CD1c-positive myeloid dendritic cell (primary cell): ENCODE results near the gene ANKRD49.
A peak's percentile ranks its signal among the peaks of the same experiment; 100 is the strongest.

Experiments
- DNase-seq: peaks from one replicate; pipeline ENCODE4 v3.0.0-alpha.2; 2016; ENCODE audit errors: extremely low spot score

The ANKRD49 gene, protein sequence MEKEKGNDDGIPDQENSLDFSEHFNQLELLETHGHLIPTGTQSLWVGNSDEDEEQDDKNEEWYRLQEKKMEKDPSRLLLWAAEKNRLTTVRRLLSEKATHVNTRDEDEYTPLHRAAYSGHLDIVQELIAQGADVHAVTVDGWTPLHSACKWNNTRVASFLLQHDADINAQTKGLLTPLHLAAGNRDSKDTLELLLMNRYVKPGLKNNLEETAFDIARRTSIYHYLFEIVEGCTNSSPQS

GRCh38 chr11:94493281-94494125, at the start of gene ANKRD49, which contains the start of gene MRE11:
Gene ANKRD49, plus strand, starts transcription at chr11:94493984. Its CDS starts 2,710 bp downstream, at chr11:94496694.
Gene MRE11, minus strand, starts transcription at chr11:94493844. Its CDS starts 1,043 bp downstream, at chr11:94492801.
- peak; percentile 99 for DNase-seq

DNA sequence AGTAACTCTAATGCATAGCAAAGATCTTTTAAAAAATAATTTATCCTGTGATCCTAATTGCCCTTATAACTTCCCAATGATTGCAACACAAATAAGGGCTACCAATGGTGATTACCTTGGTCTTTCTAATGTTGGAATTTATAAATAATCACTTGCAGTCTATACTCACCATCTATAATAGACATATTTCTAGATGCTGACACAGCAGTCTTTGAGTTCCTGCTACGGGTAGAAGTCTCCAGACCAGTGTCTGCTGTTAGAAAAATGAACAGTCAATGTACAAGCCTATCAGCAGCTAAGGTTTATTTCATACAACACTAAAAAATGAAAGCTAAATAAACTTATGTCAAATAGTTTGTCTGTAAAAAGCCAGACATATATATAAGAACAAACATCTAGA, 48.1 kb upstream of the ANKRD49 start:
- DNase-seq = no peak

- DNase-seq = no peak
Measured at GRCh38 chr11:94447149-94447548, 46.6 kb upstream of the ANKRD49 start.

DNA sequence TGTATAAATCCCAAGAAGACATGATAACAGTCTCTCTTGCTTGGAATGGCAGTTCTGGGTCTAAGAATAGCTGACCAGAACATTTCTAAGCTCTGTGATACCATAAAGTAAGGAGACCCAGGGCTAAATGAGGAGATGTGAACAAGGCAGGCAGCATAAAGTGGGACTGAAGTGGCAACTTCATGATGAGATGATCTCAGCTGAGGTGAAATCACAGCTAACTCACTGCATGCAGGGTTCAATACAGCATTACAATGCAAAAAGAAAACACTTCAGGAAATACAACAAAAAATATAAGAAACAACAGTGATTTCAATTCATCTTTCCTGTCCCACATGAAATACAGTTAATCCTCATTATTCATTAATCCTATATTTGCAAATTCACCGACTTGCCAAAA, 44.8 kb upstream of the ANKRD49 start:
- no peak for DNase-seq

DNA sequence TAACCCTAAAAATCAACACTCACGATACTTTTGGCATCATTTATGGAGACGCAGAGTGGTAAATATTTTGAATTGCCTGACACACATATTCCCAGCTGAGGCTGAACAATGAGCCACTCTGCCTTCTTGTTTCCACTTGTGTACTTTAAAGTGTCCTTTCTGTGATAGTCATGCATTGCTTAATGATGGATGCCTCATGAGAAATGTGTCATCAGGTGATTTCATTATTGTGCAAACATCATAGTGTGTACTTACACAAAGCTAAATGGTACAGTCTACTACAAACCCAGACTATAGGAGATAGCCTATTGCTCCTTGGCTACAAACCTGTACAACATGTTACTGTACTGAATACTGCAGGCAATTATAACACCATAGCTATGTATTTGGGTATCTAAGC, 44.3 kb upstream of the ANKRD49 start:
- DNase-seq = no peak

GRCh38 chr11:94450048-94450447, 43.7 kb upstream of the ANKRD49 start:
- DNase-seq = no peak

GRCh38 chr11:94452988-94453387, 40.8 kb upstream of the ANKRD49 start:
- DNase-seq = no peak

GRCh38 chr11:94454301-94454700, 39.5 kb upstream of the ANKRD49 start:
- DNase-seq = no peak

GRCh38 chr11:94455861-94456260, 37.9 kb upstream of the ANKRD49 start:
- DNase-seq = no peak

DNA sequence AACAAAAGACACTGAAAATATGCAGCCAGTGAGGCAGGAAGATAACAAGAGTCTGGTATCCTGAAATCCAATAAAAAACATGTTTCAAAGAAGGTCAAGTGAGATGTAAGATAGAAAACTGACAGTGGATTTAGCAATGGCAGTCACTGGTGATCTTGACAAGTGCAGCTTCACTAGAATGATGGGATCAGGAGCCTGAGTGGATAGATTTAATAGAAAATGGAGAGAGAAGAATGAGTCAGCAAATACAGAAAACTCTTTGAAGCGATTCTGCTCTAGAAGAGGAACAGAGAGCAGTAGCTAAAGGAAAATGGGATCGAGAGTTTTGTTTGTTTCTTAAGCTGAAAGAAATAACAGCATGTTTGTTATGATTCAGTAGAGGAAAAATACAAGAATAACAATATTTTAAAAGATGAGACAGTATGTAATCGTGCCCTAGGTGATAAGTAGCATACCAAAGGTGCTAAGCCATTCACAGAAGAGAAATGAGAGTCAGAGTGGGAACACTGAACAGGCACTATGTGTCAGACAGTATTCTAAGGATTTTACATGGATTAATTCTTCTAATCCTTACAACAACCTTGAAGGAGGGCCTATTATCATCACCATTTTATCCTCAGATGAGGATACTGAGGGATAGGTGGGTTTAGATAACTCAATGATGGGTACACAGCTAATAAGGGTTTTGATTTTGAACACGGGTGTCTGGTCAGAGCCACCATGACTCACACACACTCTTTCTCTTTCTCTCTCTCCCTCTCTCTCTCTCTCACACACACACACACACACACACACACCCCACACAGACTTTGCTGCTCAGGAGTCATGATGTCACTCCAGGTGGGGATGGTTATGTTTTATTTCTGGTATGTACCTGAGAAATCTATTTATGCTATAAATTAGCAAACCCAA, 36.4 kb upstream of the ANKRD49 start:
- peak; percentile 5 for DNase-seq

DNA sequence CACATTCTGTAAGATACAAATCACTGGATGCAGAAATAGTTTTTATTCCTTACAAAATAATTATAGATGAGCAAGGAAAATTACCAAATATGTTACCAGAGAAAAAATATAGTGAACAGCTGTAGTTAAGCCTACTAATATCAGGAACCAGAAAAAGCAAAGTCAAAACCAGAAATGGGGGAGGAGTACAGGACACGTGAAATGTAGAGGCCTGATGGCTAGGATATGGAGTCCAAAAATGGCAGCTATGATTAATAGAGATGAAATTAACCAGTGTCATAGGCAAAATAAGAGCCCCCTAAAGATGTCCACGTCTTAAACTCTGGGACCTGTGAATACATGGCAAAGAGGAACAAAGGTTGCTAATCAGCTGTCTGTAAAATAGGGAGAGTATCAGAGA, 34.2 kb upstream of the ANKRD49 start:
- DNase-seq = no peak

- DNase-seq = peak; percentile 39
Measured at GRCh38 chr11:94469416-94469815, 24.4 kb upstream of the ANKRD49 start.

- peak; percentile 68 for DNase-seq
Measured at GRCh38 chr11:94472916-94473799, 20.6 kb upstream of the ANKRD49 start.

- DNase-seq = no peak
Measured at GRCh38 chr11:94477624-94478023, 16.2 kb upstream of the ANKRD49 start.

DNA sequence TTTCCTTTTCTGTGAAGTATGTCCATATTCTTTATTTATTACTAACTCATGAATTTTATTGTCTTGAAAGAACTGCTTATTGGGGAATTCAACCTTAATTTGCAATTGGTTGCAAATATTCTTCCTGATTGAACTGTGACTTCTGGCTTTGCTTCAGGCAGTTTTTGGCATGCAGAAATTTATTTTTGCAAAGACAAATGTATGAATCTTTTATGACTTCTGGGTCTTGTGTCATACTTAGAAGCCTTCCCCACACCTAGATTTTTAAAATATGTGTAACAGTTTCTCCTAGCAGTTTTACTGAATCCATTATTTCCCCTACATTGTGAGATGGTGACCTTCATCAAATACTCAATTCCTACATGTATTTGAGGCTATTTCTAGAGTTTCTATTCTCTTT, 12.4 kb upstream of the ANKRD49 start:
- no peak for DNase-seq

DNA sequence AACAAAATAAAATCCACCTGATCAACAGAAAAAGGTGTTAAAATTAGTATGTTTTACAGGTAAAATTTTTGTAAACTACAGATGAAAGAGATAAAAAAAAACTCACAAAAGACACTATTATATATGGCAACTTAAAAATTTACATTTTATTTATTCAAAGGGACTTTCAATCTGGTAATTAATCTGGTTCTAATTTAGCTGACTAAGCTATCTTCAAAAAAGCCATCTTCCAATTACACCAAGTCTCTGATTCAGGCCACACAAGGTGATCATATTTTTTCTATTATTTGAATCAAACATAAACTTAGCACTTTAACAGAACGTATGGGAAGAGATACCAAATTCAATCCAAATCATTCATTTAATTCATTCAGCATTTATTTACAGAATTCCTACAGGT, 7.7 kb upstream of the ANKRD49 start:
- DNase-seq = no peak

DNA sequence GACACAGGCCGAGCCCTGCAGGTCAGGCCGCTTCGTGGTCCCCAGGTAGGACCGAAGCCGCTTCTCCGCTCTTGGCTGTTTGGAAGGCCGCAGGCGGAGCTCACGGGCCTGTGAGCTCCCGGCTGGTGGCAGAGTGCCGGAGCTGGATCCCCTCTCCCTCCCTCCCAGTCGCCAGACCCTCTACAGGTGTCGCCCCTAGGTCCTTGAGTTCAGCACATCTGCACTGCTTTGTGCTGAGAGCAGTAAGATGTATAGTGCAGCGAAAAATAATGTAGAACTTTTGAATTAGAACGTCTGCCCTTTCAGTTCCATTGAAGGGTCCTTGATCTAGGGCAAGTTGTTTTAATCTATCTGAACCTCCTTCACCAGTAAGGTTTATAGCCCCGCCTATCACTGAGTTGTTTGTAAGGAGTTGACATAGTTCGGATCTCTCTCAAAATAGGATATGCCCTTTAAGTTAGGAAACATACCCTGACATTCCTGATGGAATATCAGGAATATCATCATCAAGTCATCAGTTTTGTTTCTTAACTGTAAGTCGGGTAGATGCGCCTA, 419 bp downstream of the ANKRD49 start:
- no peak for DNase-seq

GRCh38 chr11:94500181-94500580, 6.4 kb downstream of the ANKRD49 start:
- no peak for DNase-seq

GRCh38 chr11:94501522-94501921, 7.7 kb downstream of the ANKRD49 start:
- no peak for DNase-seq

DNA sequence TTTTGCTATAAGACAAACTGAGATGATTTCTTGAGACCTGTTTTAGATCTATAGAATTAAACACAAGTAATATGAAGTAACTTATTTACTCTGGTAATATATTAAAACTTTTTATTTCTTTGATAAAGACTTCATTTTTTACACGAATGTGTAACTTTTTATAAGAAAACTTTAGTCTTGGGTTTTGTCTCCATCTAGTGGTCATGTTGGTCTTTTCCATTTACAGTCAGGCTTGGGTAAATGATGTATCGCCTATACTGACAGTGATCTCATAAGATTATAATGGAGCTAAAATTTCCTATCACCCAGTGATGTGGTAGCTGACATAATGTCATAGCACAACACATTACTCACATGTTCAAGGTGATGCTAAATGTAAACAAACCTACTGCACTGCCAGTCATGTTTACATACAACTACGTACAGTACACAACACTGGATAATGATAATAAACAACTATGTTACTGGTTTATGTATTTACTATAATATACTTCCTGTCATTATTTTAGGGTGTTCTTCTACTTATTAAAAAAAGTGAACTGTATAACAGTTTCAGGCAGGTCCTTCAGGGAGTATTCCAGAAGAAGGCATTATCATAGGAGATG, 11.0 kb downstream of the ANKRD49 start:
- DNase-seq = peak; percentile 71
